GM13976 (cell line): Measurements from ENCODE around the gene CCAR1.
"Not testable (repeated sequence)": the region's sequence is repeated elsewhere in the genome, so short reads cannot be mapped to it uniquely, and the experiment has no call there.

ENCODE experiments used
- DNase-seq: peaks from one replicate; pipeline ENCODE4 v3.0.0; 2012; ENCODE audit warnings: low spot score
- CTCF ChIP-seq: IDR thresholded peaks from 2 replicates; pipeline ENCODE4 v1.5.1; 2012; ENCODE audit warnings: borderline replicate concordance, mild to moderate bottlenecking; ENCODE audit not compliant: insufficient read depth; ENCODE audit errors: extremely low read depth, missing control alignments, control extremely low read depth
- in situ Hi-C: fragments of 300-500 bp; cut with MboI; formaldehyde crosslinking; loops from one replicate; pipeline ENCODE4 v1.12.0; 2022; ENCODE audit warnings: low sequenced_read_pairs, mixed read lengths, inconsistent platforms; ENCODE audit not compliant: unreplicated experiment

Gene CCAR1

GRCh38 chr10:68792115-68792514 is 71.1 kb downstream of the CCAR1 start:
- in situ Hi-C loops: no loop called here
- TF ChIP-seq CTCF: no peak
- DNase-seq: no peak

- no peak for DNase-seq
- in situ Hi-C loops: no loop called here
- no peak for TF ChIP-seq CTCF
These were observed 75.0 kb downstream of the CCAR1 start for GRCh38 chr10:68795886-68796532.

GRCh38 chr10:68796605-68797004 is 75.6 kb downstream of the CCAR1 start:
- DNase-seq: no peak
- in situ Hi-C loops: no loop called here
- no peak for TF ChIP-seq CTCF

- TF ChIP-seq CTCF: no peak
- in situ Hi-C loops: no loop called here
- no peak for DNase-seq
These were observed 79.2 kb downstream of the CCAR1 start for GRCh38 chr10:68800211-68800610.

- no peak for TF ChIP-seq CTCF
- in situ Hi-C loops: no loop called here
- no peak for DNase-seq
These were observed 83.7 kb downstream of the CCAR1 start for GRCh38 chr10:68804692-68805091.

- in situ Hi-C loops, DNase-seq: not testable (repeated sequence)
These were observed 89.8 kb downstream of the CCAR1 start for GRCh38 chr10:68810830-68811229.

GRCh38 chr10:68811314-68812009 is 90.4 kb downstream of the CCAR1 start:
- in situ Hi-C loops: no loop called here
- TF ChIP-seq CTCF: no peak
- DNase-seq: no peak
